Inferior parietal cortex (tissue), 1 donor: ENCODE data around the gene FAM168A.
"Not testable (repeated sequence)": the region's sequence is repeated elsewhere in the genome, so short reads cannot be mapped to it uniquely, and the experiment has no call there.

Experiments used
- DNase-seq: peaks from one replicate; pipeline ENCODE4 v3.0.0-alpha.2; 2016; ENCODE audit errors: extremely low spot score

FAM168A gene

DNA sequence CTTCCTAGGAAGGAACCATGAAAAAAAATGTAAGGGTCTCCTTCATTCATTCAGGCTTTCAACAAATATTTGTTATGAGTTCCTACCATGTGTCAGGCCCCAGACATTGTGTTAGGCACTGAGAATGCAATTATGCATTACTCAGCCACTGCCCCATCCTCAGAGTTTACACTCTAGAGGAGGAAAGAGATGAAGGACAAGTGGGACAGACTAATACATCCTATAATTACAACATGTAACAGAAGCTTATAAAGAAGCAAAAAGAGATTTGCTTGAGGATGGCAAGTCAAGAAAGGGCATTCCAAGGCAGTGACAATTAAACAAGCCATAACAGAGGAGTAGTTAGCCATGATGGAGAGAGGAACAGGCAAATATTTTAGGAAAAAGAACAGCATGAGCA, 78.6 kb downstream of the FAM168A start:
- no peak for DNase-seq

DNA sequence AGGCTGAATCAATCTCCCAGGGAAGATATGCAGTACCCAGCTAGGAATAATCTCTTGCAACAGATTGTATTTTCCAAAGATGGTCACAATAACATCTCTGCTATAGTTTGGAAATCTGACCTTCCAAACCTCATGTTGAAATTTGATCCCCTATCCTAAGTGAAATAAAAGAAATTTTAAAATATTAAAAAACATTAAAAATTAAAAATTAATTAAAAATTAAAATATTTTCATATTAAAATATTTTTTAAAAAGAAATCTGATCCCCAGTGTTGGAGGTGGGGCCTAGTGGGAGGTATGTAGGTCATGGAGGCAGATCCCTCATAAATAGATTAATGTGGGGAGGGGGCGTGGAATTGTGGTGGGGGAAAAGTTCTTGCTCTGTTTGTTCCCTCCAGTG, 79.7 kb downstream of the FAM168A start:
- DNase-seq = no peak

DNA sequence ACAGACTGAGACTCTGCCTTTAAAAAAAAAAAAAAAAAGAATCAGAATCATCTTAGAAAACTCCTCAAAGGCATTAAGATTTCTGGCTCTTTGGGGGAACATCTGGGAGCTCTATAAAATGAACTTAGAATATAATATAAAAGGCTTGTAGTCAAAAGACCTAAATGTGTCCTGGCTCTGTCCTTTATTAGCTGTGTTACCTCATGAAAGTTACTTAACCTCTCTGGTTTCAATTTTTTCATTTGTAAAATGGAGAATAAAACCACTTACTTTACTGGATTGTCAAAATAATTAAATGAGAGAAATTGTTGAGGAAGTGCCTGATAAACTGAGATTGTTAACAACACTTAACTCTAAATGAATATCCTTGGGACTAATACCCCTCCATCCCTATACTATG, 81.8 kb downstream of the FAM168A start:
- no peak for DNase-seq

DNA sequence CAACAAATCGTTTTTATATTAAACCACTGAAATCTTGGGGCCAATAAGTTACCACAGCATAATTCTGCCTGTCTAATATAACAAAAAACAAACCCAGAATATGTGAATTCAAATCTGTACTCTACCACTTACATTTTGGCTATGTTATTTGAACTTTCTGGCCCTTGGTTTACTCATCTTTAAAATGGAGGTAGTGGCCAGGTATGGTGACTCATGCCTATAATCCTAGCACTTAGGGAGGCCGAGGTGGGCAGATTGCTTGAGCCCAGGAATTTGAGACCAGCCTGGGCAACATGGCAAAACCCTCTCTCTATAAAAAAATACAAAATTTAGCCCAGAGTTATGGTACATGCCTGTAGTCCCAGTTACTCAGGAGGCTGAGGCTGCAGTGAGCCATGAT, 84.2 kb downstream of the FAM168A start:
- no peak for DNase-seq

DNA sequence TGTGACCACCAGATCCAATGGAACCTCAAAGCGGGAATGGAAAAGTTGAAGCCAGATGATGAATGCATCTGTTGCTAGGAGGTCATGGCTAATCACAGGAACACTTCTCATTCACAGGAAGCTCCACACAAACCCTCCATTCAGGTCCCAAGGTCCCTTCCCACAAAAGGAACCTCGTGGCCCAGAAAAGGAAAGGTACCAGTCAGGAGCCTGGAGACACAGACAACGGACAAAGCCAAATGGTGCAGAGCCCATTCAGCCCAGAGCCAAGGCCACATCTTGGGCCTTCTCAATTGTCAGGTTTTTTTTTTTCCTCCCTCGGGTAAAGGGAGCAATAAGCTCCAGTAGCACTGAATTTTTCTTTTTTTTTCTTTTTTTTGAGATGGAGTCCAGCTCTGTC, 87.0 kb downstream of the FAM168A start:
- no peak for DNase-seq

DNA sequence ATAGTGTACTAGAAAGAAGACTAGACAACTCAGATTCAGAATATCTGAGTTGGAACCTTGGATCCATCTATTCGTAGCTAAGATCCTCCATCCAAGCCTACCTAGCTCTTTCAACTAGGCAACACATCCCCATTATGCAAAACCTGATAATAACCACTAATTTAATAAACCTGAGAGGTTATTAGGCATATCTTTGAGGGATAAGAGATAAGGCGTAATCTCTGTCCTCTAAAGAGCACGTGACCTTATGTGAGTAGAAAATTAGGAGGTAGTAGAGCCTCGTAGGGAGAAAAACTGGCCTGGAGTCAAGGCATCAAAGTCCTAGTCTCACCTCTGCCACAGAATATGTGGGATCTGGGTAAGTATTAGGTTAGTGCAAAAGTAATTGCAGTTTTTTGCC, 87.8 kb downstream of the FAM168A start:
- DNase-seq = no peak

DNA sequence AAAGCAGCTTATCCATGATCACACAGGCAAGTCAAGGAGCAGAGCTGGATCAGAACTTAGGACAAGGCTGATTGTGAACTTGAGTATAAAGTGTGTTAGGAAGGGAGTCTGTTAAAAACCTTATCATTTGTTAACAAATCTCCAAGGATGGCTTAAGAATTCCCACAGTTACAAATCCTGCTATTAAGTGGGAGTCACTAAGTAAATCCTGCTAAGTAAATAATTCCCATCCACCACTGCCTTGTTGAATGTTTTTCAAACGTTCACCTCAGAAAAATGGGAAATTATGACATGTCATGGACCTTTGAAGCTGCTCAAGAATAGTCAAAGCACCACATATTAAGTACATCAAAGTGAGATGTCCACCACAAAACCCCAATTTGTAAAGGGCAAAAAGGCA, 88.7 kb downstream of the FAM168A start:
- no peak for DNase-seq

DNA sequence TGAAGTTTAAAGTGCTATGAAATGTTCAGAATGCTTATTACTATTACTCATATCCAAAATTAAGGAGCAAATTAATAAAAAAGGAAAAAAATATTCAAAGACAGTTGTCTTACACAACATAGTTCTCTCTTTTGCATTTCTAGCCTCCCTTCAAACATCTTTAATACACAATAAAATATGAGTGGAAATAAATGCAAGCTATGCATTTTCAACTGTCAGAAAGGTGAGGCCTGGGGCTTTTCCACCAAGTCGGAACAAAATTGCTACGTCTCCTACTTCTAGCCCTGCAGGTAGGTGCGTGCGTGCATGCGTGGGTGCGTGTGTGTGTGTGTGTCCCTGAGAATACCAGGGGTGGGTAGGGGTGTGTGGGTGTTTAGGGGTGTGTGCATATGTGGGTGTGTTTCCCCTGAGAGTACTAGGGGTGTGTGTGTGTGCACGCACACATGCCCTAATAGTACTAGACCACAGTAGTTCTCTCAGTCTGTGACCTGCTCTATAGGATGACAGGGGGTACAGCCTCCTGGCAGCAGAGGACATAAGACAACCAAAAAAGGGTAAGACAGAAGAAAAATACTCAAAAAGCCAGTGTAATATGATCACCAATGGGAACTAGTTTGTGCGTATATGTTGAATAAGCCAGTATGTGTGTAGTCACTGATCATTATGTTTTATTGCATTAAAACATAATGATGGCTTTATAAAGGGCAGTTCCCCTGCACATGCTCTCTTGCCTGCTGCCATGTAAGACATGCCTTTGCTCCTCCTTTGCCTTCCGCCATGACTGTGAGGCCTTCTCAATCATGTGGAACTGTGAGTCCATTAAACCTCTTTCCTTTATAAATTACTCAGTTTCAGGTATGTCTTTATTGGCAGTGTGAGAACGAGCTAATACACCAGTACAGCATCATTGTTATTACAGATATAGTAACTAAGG, 89.4 kb downstream of the FAM168A start:
- no peak for DNase-seq

DNA sequence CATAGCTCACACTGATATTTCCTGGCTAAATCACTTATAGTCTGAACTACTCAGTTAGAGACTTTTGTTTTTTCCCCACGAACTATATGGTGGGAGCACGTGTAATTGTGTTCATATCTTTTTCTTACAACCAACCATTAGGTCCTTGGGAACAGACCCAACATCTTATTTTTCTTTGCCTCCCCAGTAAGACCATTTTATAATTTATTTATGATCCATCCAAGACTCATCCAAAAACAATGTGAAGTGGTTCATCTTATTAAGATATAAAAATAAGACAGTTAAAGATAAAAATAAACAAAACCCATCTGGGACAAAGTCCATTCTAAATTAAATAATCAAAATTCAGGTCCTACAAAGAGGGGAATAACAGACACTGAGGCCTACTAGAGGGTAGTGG, 90.8 kb downstream of the FAM168A start:
- DNase-seq = no peak

DNA sequence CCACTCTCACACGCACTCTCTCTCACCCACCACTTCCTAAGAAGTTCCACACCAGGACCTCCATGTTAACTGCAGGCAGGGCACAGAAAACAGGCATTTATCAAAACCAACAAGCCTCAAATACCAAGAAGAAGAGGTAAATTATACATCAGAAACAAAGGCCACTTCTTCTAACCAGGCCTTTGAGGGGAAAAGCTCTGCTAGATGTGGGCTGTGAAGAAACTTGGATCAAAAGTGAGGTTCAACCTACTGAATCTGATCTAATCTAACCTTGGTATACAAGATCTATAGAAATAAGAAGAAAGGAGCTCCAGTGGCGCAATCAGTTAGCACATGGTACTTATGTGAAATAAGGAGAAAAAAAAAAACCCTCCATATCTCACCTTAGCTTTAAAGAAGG, 91.9 kb downstream of the FAM168A start:
- DNase-seq = no peak

DNA sequence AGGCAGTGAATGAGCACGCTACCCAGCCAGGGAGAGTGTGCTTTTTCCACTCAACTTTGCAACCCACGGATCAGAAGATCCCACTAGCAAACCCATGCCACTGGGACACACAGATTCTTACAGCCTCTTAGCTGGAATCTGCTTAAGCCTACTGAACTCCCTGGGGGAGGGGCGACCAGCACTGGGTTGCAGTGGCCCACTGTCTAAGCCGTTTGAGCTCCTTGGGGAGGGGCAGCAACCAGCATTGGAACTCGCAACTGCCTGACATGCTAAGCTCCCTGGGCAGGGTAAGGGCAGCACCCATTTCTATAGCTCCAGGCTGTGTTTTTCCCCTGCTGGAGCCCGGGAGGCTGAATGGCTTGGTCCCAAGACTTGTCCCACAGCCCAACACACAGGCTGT, 99.6 kb downstream of the FAM168A start:
- DNase-seq = no peak

DNA sequence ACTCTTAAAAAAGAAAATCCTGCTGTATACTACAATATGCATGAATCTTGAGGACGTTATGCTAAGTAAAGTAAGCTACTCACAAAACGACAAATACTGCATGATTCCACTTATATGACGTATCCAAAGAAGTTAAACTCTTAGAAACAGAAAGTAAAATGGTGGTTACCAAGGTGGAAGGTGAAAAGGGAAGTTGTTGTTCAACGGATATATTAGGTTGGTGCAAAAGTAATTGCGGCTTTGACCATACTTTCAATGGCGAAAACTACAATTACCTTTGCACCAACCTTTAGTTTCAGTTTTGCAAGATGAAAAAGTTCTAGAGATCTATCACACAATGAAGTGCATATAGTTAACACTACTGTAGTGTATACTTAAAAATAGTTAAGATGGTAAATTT, 101.8 kb downstream of the FAM168A start:
- no peak for DNase-seq

DNA sequence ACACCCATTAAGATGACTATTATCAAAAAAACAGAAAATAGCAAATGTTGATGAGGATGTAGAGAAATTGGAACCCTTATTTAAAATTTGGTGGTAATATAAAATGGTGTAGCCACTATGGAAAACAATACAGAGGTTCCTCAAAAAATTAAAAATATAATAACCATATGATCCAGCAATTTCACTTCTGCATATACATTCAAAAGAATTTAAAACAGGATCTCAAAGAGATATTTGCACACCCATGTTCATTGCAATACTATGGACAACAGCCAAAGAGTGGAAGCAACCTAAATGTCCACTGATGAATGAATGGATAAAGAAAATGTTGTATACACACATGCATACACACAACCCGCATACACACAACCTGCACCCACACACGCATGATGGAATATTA, 102.2 kb downstream of the FAM168A start:
- no peak for DNase-seq

DNA sequence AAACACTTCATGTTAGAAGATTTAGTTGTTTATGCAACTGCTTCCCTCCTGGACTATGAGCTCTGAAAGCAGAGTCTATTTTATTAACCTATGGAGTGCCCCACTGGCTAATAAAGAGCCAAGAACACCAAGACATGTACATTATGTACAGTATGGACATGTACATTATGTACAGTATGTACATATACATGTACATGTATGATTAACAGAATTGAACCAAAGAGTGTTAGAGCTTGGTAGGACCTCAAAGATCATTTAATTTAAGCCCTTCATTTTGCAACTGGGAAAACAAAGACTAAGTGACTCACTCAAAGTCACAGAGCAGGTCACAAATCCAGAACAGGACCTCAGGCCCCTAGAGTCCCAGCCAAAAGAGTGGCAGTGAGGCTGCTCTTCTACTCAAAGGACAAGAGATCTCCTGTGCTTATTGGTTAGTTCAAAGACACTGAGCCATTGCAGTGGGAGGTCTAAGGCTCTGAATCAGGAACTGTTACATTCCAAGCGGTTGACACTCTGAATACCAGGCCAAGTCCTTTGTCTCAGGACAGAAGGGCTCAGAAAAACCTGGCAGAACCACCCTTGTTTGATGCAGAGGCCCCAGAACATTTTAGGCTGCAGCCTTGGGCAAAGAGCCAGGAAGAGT, 103.8 kb downstream of the FAM168A start:
- peak; percentile 8 for DNase-seq

DNA sequence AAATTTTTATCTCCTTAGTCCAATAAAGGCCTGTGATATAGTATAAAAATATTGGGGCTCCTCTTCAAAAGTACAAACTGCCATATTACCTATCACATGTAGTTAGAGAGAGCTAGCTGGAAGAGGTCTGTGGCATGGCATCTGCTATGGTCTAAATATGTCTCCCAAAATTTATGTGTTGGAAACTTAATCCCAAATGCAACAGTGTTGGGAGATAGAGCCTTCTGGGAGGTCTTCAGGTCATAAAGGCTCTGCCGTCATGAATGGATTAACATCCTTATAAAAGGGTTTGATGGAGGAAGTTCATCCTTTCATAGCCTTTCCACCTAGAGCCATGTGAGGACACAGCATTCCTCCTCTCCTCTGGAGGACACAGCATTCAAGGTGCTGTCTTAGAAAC, 116.3 kb downstream of the FAM168A start:
- no peak for DNase-seq

DNA sequence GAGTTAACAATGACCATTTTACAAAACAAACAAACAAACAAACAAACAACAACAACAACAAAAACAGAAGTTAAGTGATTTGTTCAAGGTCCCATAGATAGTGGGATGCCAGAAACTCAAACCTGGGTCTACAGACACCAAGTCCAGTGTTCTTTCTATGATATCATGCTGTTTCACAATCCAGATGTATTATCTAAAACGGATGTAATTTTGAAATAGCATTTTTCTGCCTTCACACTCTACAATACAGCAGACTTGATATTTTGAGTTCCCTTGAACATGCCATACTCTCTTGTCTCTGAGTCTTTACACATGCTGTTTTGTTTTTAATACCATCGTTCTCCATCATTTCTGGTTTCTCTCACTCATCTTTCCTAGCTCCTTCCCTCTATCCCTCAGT, 117.2 kb downstream of the FAM168A start:
- DNase-seq = no peak

DNA sequence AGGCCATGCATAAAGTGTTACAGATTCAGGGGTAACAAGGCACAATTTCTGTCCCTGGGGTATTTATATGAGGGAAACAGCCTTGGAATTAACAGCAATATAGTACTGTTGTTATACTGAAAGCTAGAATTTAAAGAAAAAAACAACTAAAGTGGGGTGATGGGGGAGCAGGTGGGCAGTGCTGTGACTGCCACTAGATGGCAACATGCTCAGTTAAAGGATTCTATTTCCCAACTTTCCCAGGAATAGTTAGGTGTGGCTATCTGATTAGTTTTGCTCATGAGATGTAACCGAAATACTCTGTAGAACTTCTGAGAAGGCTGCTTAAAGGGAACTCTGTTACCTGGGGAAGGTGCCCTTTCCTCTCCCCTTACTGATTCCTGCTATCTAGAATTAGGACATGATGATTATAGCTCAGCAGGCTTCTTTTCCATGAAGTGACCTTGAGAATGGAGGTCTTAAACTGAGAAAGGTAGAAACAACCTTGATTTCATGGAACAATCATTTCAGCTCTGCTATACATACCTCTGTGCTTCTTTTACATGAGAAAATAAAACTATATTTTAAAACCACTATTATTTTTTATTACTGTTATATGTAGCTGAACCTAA, 119.1 kb downstream of the FAM168A start:
- DNase-seq = no peak

DNA sequence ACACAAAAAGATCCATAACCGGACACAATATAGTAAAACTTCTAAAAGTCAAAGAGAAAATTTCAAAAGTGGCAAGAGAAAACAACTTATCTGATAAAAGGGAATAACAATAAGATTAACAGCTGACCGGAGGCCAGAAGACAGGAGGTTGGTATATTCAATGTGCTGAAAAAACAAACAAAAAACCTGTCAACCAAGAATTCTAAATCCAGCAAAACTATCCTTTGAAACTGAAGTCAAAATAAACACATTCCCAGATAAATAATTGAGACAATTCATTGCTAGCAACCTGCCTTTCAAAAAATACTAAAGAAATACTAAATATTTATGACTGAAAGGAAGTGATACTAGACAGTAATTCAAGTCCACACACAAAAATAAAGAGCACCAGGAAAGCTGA, 120.4 kb downstream of the FAM168A start:
- DNase-seq = no peak

DNA sequence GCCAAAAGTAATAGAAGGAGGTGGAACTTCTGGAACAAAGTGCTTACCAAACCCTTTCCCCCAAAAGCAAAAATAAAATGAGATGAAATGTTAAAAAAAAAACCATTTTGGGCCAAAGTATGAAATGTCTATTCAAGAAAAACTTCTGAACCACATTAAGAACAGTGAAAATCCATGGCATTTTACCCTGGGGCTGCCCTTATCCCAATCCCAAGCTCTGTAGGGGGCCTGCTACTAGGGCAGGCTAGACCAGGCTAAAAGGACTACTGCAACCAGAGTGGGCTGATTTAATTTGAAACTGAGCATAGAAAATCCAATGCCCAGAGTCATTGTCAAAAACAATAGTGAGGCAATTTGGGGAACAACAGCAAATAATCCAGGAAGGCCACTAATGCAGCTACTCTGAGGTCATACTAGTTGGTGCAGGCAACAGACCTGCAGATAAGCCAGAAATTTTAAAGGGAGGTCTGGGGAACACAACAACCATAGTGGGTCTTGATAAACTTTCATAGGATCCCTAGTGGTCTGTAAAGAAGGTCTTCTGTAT, 122.3 kb downstream of the FAM168A start:
- DNase-seq = no peak

DNA sequence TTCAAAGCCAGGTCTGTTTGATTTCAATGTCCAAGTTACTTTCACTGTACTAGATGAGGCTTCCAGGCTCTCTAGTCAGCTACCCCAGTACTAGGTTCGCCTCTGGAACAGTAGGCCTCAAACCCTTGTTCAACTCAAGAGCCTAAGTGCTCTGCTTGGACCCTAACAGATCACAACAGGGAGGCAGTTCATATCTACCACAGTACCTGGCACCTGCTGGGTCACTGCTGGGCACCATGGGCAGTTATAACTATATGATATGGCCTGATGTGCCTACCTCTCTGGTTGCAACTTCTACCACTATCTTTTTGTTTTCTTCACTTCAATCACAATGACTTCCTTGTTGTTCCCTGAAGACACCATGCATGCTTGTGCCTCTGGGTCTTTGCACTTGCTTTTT, 124.7 kb downstream of the FAM168A start:
- no peak for DNase-seq

DNA sequence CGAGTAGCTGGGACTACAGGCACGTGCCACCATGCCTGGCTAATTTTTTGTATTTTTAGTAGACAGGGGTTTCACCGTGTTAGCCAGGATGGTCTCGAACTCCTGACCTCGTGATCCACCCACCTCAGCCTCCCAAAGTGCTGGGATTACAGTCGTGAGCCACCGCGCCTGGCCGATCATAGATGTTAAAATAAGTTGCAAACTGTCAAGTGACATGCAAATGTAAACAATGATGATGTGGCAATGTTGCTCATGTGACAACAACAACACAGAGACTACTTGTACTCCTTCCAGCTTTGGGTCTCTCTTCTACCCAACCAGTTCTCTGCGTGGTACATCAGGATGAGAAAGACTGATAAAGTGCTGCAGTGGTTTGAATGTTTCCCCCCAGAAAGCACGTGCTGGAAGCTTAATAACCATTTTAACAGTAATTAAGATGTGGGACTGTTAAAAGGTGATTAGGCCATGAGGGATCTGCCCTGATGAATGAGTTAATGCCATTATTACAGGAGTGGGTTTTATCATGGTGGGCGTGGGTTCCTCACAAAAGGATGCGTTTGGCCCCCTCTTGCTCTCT, 127.8 kb downstream of the FAM168A start:
- DNase-seq = not testable (repeated sequence)

DNA sequence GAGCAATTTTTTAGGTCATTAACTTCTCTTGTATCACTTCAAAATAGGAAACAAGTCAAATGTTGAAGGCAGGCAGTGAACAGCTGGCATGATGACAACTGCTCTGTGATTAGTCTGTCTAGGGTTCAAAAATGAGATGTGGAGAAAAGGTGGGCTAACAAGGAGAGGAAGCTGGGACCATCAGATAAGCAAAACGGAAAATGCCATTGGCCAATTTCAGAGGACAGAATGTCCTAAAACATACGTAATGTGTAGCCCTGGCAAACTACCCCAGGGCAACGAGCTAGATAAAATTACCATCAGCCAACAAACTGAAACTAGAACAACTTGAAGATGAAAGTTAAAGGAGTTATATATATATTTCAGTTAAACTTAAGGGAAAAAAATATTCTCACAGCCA, 128.5 kb downstream of the FAM168A start:
- no peak for DNase-seq
